ENCODE results near the gene HYCC2.

DNA sequence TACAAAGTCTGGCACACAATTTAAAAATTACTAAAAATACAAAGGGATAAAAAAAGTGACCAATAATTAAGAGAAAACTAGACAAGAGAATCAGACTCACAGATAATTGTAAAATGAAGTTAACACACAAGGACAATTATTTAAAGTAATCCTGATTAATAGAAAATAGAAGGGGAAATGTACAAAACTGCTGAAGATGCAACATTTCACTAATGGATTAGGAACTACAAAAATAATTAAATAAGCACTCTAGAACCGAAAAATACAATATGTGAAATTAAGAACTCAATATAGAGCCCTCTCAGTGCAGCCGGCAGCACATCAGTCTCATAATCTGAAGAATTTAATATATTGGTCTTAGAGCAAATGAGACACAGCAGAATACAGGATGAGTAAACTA, 24.6 kb downstream of the HYCC2 start:
- TF ChIP-seq, protein P1, sequence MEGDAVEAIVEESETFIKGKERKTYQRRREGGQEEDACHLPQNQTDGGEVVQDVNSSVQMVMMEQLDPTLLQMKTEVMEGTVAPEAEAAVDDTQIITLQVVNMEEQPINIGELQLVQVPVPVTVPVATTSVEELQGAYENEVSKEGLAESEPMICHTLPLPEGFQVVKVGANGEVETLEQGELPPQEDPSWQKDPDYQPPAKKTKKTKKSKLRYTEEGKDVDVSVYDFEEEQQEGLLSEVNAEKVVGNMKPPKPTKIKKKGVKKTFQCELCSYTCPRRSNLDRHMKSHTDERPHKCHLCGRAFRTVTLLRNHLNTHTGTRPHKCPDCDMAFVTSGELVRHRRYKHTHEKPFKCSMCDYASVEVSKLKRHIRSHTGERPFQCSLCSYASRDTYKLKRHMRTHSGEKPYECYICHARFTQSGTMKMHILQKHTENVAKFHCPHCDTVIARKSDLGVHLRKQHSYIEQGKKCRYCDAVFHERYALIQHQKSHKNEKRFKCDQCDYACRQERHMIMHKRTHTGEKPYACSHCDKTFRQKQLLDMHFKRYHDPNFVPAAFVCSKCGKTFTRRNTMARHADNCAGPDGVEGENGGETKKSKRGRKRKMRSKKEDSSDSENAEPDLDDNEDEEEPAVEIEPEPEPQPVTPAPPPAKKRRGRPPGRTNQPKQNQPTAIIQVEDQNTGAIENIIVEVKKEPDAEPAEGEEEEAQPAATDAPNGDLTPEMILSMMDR (IDR thresholded peaks at IDR 0.05), result no peak
- no peak for TF ChIP-seq POLR2AphosphoS5 (IDR thresholded peaks at IDR 0.05; ENCODE audit: insufficient read depth in 1 of 2, low read depth in 1 of 2)

Data from vagina (tissue), 2 donors.